Endothelial cell of umbilical vein (primary cell): ENCODE measurements around the gene APMAP. TPM values are rescaled to one million over a fixed set of nuclear protein-coding genes. Genes with fewer than 3 reads are reported as not detected.

Experiments used
- BruUV-seq: library from RNA; stranded (reverse); fragments of 400-500 nt; replicated peaks from 2 replicates; lab custom pipeline; 2021; lab: Mats Ljungman, UMichigan
- CTCF ChIA-PET: fragments of 300-600, 350-600 bp; sonication (Branson Sonifier 250); formaldehyde crosslinking; loops from one replicate; lab custom pipeline; 2021; ENCODE audit warnings: antibody characterized with exemption, inconsistent platforms; lab: Charles Lee
- POLR2A ChIA-PET: fragments of 300-600, 350-600 bp; sonication (Branson Sonifier 250); formaldehyde crosslinking; loops from one replicate; lab custom pipeline; 2021; ENCODE audit warnings: antibody characterized with exemption, inconsistent platforms; lab: Charles Lee
- DNase-seq: peaks from one replicate; pipeline ENCODE4 v3.0.0-alpha.2; 2011; ENCODE audit warnings: low read depth, low spot score
- FAIRE-seq: peaks from 2 replicates; lab custom pipeline; 2011; peaks lifted over from hg19 to GRCh38; lab: Jason Lieb, UNC
- H2AFZ ChIP-seq: 2 replicates; pipeline ENCODE4 v1.6.0; 2012; ENCODE audit warnings: low read depth, low read length, control low read depth, inconsistent platforms
- H3K27ac ChIP-seq: 2 replicates; pipeline ENCODE4 v1.5.1; 2011; ENCODE audit warnings: low read depth, mild to moderate bottlenecking, control low read depth, low read length, moderate library complexity; ENCODE audit not compliant: insufficient read depth
- H3K27me3 ChIP-seq, 2 experiments: 2 replicates each; pipeline versions ENCODE4 v1.6.0 to v1.6.1; 2011; ENCODE audit warnings: low read length in 2 of 2, mixed read lengths in 1 of 2; ENCODE audit not compliant: control insufficient read depth in 2 of 2, insufficient read depth in 2 of 2
- H3K36me3 ChIP-seq, 2 experiments: 2 replicates in 1 of 2; 3 replicates in 1 of 2; pipeline ENCODE4 v1.5.1; 2011; ENCODE audit warnings: low read length in 2 of 2, mild to moderate bottlenecking in 1 of 2, moderate library complexity in 1 of 2; ENCODE audit not compliant: control insufficient read depth in 2 of 2, insufficient read depth in 2 of 2; ENCODE audit errors: extremely low read depth in 1 of 2
- H3K4me1 ChIP-seq: 3 replicates; pipeline ENCODE4 v1.5.1; 2011; ENCODE audit warnings: mild to moderate bottlenecking, low read length; ENCODE audit not compliant: control insufficient read depth, insufficient read depth; ENCODE audit errors: extremely low read depth
- H3K4me2 ChIP-seq: 2 replicates; pipeline ENCODE4 v1.6.1; 2011; ENCODE audit warnings: low read length, control low read depth, mixed read lengths; ENCODE audit not compliant: insufficient read depth
- H3K4me3 ChIP-seq, 3 experiments: fragments of 200-600 bp in 1 of 3; sonication (generic), shearing (Covaris generic) in 1 of 3; replicated peaks in 1 of 3; 2 replicates each; pipeline ENCODE4 v1.5.1; 2011 to 2016; ENCODE audit warnings: control low read depth in 3 of 3, low read length in 3 of 3, mild to moderate bottlenecking in 2 of 3, inconsistent platforms in 1 of 3, low read depth in 1 of 3, moderate library complexity in 1 of 3; ENCODE audit not compliant: insufficient read depth in 1 of 3
- H3K79me2 ChIP-seq: 2 replicates; pipeline ENCODE4 v1.6.0; 2012; ENCODE audit warnings: low read length, inconsistent platforms; ENCODE audit not compliant: control insufficient read depth, insufficient read depth
- H3K9ac ChIP-seq: replicated peaks from 2 replicates; pipeline ENCODE3; 2011; ENCODE audit warnings: low read length, control low read depth; ENCODE audit not compliant: insufficient read depth; ENCODE audit errors: extremely low read depth
- H3K9me1 ChIP-seq: replicated peaks from 3 replicates; pipeline ENCODE4 v1.6.0; 2011; ENCODE audit warnings: mild to moderate bottlenecking, low read length; ENCODE audit not compliant: control insufficient read depth, insufficient read depth; ENCODE audit errors: extremely low read depth
- H3K9me3 ChIP-seq: replicated peaks from 2 replicates; pipeline ENCODE4 v1.5.1; 2012; ENCODE audit warnings: low read length, inconsistent platforms; ENCODE audit not compliant: control insufficient read depth, insufficient read depth
- H4K20me1 ChIP-seq: replicated peaks from 2 replicates; pipeline ENCODE3; 2011; ENCODE audit warnings: mild to moderate bottlenecking, low read length; ENCODE audit not compliant: control insufficient read depth, insufficient read depth; ENCODE audit errors: extremely low read depth
- FOS ChIP-seq: IDR thresholded peaks from 2 replicates; pipeline ENCODE4 v1.6.1; 2011; ENCODE audit warnings: mild to moderate bottlenecking, low read length, moderate library complexity, borderline replicate concordance; ENCODE audit not compliant: insufficient read depth
- JUN ChIP-seq: IDR thresholded peaks from 2 replicates; pipeline ENCODE4 v1.6.1; 2011; ENCODE audit warnings: borderline replicate concordance, low read depth; ENCODE audit not compliant: insufficient read length, insufficient read depth
- POLR2AphosphoS5 ChIP-seq: IDR thresholded peaks from 2 replicates; pipeline ENCODE4 v1.6.1; 2012; ENCODE audit warnings: low read depth, mild to moderate bottlenecking, control low read depth, low read length, moderate library complexity; ENCODE audit not compliant: insufficient read depth
- dilution Hi-C: fragments of 300-500 bp; cut with MboI; formaldehyde crosslinking; loops from one replicate; pipeline ENCODE4 v1.15.0; 2019; ENCODE audit warnings: low sequenced_read_pairs; ENCODE audit not compliant: extremely low pct_ligation_motif_present
- intact Hi-C: fragments of 100-400 bp; cut with micrococcal nuclease; formaldehyde crosslinking; loops from one replicate; pipeline ENCODE4 v1.10.0; 2022
- polyA plus RNA-seq, 4 experiments: library from polyadenylated mRNA; depleted of rRNA in 3 of 4; stranded (reverse) in 3 of 4; unstranded in 1 of 4; fragments of >200 nt; gene quantifications; 2 replicates each; pipeline versions ENCODE4 v1.2.1 to v1.2.3, GENCODE V29; 2011 to 2012; ENCODE audit warnings: missing spikeins in 1 of 4
- total RNA-seq: library from RNA; stranded (reverse); gene quantifications from 2 replicates; pipeline ENCODE4 v1.2.3, GENCODE V29; 2021
- TF ChIP-seq, protein P1 (sequence below), 2 donors: IDR thresholded peaks; 1 replicate in 1 of 2; 2 replicates in 1 of 2; pipeline ENCODE4 v1.5.1; 2011; ENCODE audit warnings: low read length in 2 of 2, mild to moderate bottlenecking in 2 of 2, moderate library complexity in 2 of 2, control low read depth in 1 of 2, inconsistent platforms in 1 of 2, low read depth in 1 of 2; ENCODE audit not compliant: insufficient read depth in 1 of 2; ENCODE audit errors: extremely low read depth in 1 of 2
- TF ChIP-seq, protein P2 (sequence below): IDR thresholded peaks from 2 replicates; pipeline ENCODE4 v1.6.1; 2011; ENCODE audit not compliant: insufficient read depth, insufficient read length

APMAP gene
- total and polyA plus RNA-seq, 2 donors (not counting 3 experiments of a cell fraction or from before 2014, with no cell fraction given): 80.7 to 110 TPM

DNA sequence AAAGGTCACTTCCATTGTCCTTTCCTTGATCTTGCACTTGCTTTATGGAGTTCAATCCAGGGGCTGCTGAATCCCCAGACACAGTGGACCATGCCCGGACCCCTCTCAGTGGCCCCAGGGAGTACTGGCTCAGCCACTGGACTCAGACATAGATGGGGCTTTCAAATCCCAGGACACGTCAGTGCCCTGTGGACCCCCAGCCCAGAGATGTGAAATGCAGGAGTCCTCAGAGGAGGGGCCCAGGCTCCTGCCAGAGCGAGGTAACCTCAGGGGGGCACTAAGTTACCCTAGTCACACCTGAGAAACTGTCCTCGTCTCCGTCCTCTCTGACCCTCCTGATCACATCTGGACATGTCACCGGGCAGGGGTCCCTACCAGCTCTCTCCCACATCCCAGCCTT lies 18.7 kb upstream of the APMAP start:
- dilution Hi-C loops: no loop called here
- H4K20me1 ChIP-seq: no peaks in the 10 kb centered on the region
- no TSS peak for BruUV-seq
- no peaks in the 10 kb centered on the region for H3K9me1 ChIP-seq
- TF ChIP-seq JUN (no peak), POLR2AphosphoS5 (no peak), FOS (no peak)
- TF ChIP-seq, protein P1, sequence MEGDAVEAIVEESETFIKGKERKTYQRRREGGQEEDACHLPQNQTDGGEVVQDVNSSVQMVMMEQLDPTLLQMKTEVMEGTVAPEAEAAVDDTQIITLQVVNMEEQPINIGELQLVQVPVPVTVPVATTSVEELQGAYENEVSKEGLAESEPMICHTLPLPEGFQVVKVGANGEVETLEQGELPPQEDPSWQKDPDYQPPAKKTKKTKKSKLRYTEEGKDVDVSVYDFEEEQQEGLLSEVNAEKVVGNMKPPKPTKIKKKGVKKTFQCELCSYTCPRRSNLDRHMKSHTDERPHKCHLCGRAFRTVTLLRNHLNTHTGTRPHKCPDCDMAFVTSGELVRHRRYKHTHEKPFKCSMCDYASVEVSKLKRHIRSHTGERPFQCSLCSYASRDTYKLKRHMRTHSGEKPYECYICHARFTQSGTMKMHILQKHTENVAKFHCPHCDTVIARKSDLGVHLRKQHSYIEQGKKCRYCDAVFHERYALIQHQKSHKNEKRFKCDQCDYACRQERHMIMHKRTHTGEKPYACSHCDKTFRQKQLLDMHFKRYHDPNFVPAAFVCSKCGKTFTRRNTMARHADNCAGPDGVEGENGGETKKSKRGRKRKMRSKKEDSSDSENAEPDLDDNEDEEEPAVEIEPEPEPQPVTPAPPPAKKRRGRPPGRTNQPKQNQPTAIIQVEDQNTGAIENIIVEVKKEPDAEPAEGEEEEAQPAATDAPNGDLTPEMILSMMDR (IDR thresholded peaks at IDR 0.05; ENCODE audit: extremely low read depth in 1 of 2, insufficient read depth in 1 of 2, low read depth in 1 of 2, low read length in 2 of 2): no peak
- TF ChIP-seq, protein P2, sequence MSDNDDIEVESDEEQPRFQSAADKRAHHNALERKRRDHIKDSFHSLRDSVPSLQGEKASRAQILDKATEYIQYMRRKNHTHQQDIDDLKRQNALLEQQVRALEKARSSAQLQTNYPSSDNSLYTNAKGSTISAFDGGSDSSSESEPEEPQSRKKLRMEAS: no peak
- no peak overlapping the region for H3K27ac ChIP-seq
- intact Hi-C loops: no loop called here
- ChIA-PET POLR2A (no interaction called here), CTCF (interaction anchor here (1.1 kb wide), 1 partner anchor 18 kb away, joined by 3 read pairs; no protein-coding TSS in a partner anchor)
- DNase-seq (no peak), FAIRE-seq (no peak)
- no peak overlapping the region for H3K4me3 ChIP-seq
- no peaks in the 10 kb centered on the region for H3K79me2 ChIP-seq
- no peaks in the 10 kb centered on the region for H3K27me3 ChIP-seq
- no peaks in the 10 kb centered on the region for H3K9me3 ChIP-seq
- H3K36me3 ChIP-seq: no peaks in the 10 kb centered on the region
- H3K4me2 ChIP-seq: no peak overlapping the region
- H3K4me1 ChIP-seq: no peaks in the 10 kb centered on the region
- no peak overlapping the region for H2AFZ ChIP-seq
- no peak overlapping the region for H3K9ac ChIP-seq
